ENCODE results near the gene DOK5.
"Not testable (repeated sequence)": the region's sequence is repeated elsewhere in the genome, so short reads cannot be mapped to it uniquely, and the experiment has no call there.

Gene DOK5

GRCh38 chr20:54468082-54468481 is 7.3 kb upstream of the DOK5 start:
- in situ Hi-C loops (cut with HindIII; ENCODE audit: low pct_ligation_motif_present, low pct_unique_long_range_greater_than_20kb, low sequenced_read_pairs), result no loop called here
- DNase-seq, result no peak

GRCh38 chr20:54469293-54469692 is 6.1 kb upstream of the DOK5 start:
- in situ Hi-C loops (cut with HindIII; ENCODE audit: low pct_ligation_motif_present, low pct_unique_long_range_greater_than_20kb, low sequenced_read_pairs), result no loop called here

GRCh38 chr20:54469952-54470351 is 5.4 kb upstream of the DOK5 start:
- in situ Hi-C loops (cut with HindIII; ENCODE audit: low pct_ligation_motif_present, low pct_unique_long_range_greater_than_20kb, low sequenced_read_pairs), result no loop called here
- no peak for DNase-seq

More at GRCh38 chr20:54469293-54469692, 6.1 kb upstream of the DOK5 start:
- DNase-seq, result no peak

- in situ Hi-C loops (cut with HindIII; ENCODE audit: low pct_ligation_motif_present, low pct_unique_long_range_greater_than_20kb, low sequenced_read_pairs), result no loop called here
- DNase-seq, result no peak
These were observed 4.7 kb upstream of the DOK5 start for GRCh38 chr20:54470697-54471096.

GRCh38 chr20:54472607-54473006 is 2.8 kb upstream of the DOK5 start:
- no peak for DNase-seq
- in situ Hi-C loops (cut with HindIII; ENCODE audit: low pct_ligation_motif_present, low pct_unique_long_range_greater_than_20kb, low sequenced_read_pairs), result no loop called here

GRCh38 chr20:54473340-54473739 is 2.1 kb upstream of the DOK5 start:
- DNase-seq, result no peak
- in situ Hi-C loops (cut with HindIII; ENCODE audit: low pct_ligation_motif_present, low pct_unique_long_range_greater_than_20kb, low sequenced_read_pairs), result no loop called here

- in situ Hi-C loops (cut with HindIII; ENCODE audit: low pct_ligation_motif_present, low pct_unique_long_range_greater_than_20kb, low sequenced_read_pairs), result no loop called here
- DNase-seq, result no peak
These were observed 1.3 kb upstream of the DOK5 start for GRCh38 chr20:54474046-54474445.

GRCh38 chr20:54474866-54475265 is 527 bp upstream of the DOK5 start:
- in situ Hi-C loops (cut with HindIII; ENCODE audit: low pct_ligation_motif_present, low pct_unique_long_range_greater_than_20kb, low sequenced_read_pairs), result no loop called here
- DNase-seq, result no peak

GRCh38 chr20:54476169-54477009 is 996 bp downstream of the DOK5 start:
- in situ Hi-C loops (cut with HindIII; ENCODE audit: low pct_ligation_motif_present, low pct_unique_long_range_greater_than_20kb, low sequenced_read_pairs), result no loop called here
- no peak for DNase-seq

GRCh38 chr20:54477191-54477955 is 2.0 kb downstream of the DOK5 start:
- no peak for DNase-seq
- in situ Hi-C loops (cut with HindIII; ENCODE audit: low pct_ligation_motif_present, low pct_unique_long_range_greater_than_20kb, low sequenced_read_pairs), result no loop called here

GRCh38 chr20:54479138-54479906 is 3.9 kb downstream of the DOK5 start:
- in situ Hi-C loops (cut with HindIII; ENCODE audit: low pct_ligation_motif_present, low pct_unique_long_range_greater_than_20kb, low sequenced_read_pairs), result no loop called here
- peak; percentile 1 for DNase-seq

- in situ Hi-C loops (cut with HindIII; ENCODE audit: low pct_ligation_motif_present, low pct_unique_long_range_greater_than_20kb, low sequenced_read_pairs); DNase-seq: not testable (repeated sequence)
These were observed 4.5 kb downstream of the DOK5 start for GRCh38 chr20:54479937-54480336.

GRCh38 chr20:54481442-54481841 is 6.0 kb downstream of the DOK5 start:
- DNase-seq, result no peak
- in situ Hi-C loops (cut with HindIII; ENCODE audit: low pct_ligation_motif_present, low pct_unique_long_range_greater_than_20kb, low sequenced_read_pairs), result no loop called here

- no peak for DNase-seq
- in situ Hi-C loops (cut with HindIII; ENCODE audit: low pct_ligation_motif_present, low pct_unique_long_range_greater_than_20kb, low sequenced_read_pairs), result no loop called here
These were observed 10.2 kb downstream of the DOK5 start for GRCh38 chr20:54485631-54486030.

- in situ Hi-C loops (cut with HindIII; ENCODE audit: low pct_ligation_motif_present, low pct_unique_long_range_greater_than_20kb, low sequenced_read_pairs), result no loop called here
- DNase-seq, result no peak
These were observed 11.2 kb downstream of the DOK5 start for GRCh38 chr20:54486585-54486984.

GRCh38 chr20:54488442-54488841 is 13.0 kb downstream of the DOK5 start:
- in situ Hi-C loops (cut with HindIII; ENCODE audit: low pct_ligation_motif_present, low pct_unique_long_range_greater_than_20kb, low sequenced_read_pairs), result no loop called here
- no peak for DNase-seq

- in situ Hi-C loops (cut with HindIII; ENCODE audit: low pct_ligation_motif_present, low pct_unique_long_range_greater_than_20kb, low sequenced_read_pairs), result no loop called here
- DNase-seq, result no peak
These were observed 16.1 kb downstream of the DOK5 start for GRCh38 chr20:54491506-54491905.

- no peak for DNase-seq
- in situ Hi-C loops (cut with HindIII; ENCODE audit: low pct_ligation_motif_present, low pct_unique_long_range_greater_than_20kb, low sequenced_read_pairs), result no loop called here
These were observed 19.1 kb downstream of the DOK5 start for GRCh38 chr20:54494303-54495006.
